ENCODE data around the gene GGNBP2. TPM values are rescaled to one million over a fixed set of nuclear protein-coding genes. Genes with fewer than 3 reads are reported as not detected.
"Not testable (repeated sequence)": the region's sequence is repeated elsewhere in the genome, so short reads cannot be mapped to it uniquely, and the experiment has no call there.

Gene GGNBP2
- total RNA-seq, 5 donors from 2014 or later (not counting 1 experiment from before 2014, with no cell fraction given), result 105 to 190 (median 111) TPM

GRCh38 chr17:36605028-36605427 lies 60.3 kb downstream of the GGNBP2 start:
- H3K4me3 Mint-ChIP-seq; CTCF ChIA-PET; H3K4me3 ChIP-seq (ENCODE audit: control insufficient read depth in 1 of 2, extremely low read depth in 1 of 2, low read length in 1 of 2); ATAC-seq (replicated peaks in 1 of 4); H3K9me3 Mint-ChIP-seq; DNase-seq; H3K36me3 Mint-ChIP-seq; H3K27me3 ChIP-seq (replicated peaks in 1 of 2; ENCODE audit: control insufficient read depth in 2 of 2, extremely low read depth in 1 of 2, insufficient read depth in 2 of 2, low read length in 1 of 2); H3K27me3 Mint-ChIP-seq; H3K27ac Mint-ChIP-seq; POLR2A ChIA-PET; H3K27ac ChIP-seq (ENCODE audit: low read length); H3K36me3 ChIP-seq (ENCODE audit: control insufficient read depth in 2 of 2, extremely low read depth in 1 of 2, insufficient read depth in 1 of 2, low read length in 1 of 2); H3K9me3 ChIP-seq: not testable (repeated sequence)
- H3K4me1 ChIP-seq (ENCODE audit: control insufficient read depth in 1 of 2, extremely low read depth in 1 of 2, insufficient read depth in 2 of 2, low read length in 2 of 2), result peaks cover 5 to 45% of the 10 kb centered on the region in 2 experiments
- peaks cover 50 to 55% (median 52%) of the 10 kb centered on the region in 3 donors for H3K4me1 Mint-ChIP-seq
- no CpG with 5 or more reads among the region's 5 CpGs for WGBS (ENCODE audit: insufficient coverage)

GRCh38 chr17:36608280-36608679 lies 63.6 kb downstream of the GGNBP2 start:
- peaks cover 4 to 5% of the 10 kb centered on the region in 2 donors for H3K36me3 ChIP-seq (ENCODE audit: control insufficient read depth in 2 of 2, extremely low read depth in 1 of 2, insufficient read depth in 1 of 2, low read length in 1 of 2)
- no peak overlapping the region for H3K27ac ChIP-seq (ENCODE audit: low read length)
- no peaks in the 10 kb centered on the region for H3K27me3 Mint-ChIP-seq
- no peak for DNase-seq
- peaks cover 5% of the 10 kb centered on the region for H3K36me3 Mint-ChIP-seq
- peaks cover 33 to 36% (median 33%) of the 10 kb centered on the region in 3 donors for H3K4me1 Mint-ChIP-seq
- H3K27me3 ChIP-seq (replicated peaks in 1 of 2; ENCODE audit: control insufficient read depth in 2 of 2, extremely low read depth in 1 of 2, insufficient read depth in 2 of 2, low read length in 1 of 2), result peaks cover 0 to 2% of the 10 kb centered on the region in 2 experiments
- peaks cover 0 to 21% of the 10 kb centered on the region in 2 experiments for H3K4me1 ChIP-seq (ENCODE audit: control insufficient read depth in 1 of 2, extremely low read depth in 1 of 2, insufficient read depth in 2 of 2, low read length in 2 of 2)
- no peak for ATAC-seq (replicated peaks in 1 of 4)
- no peaks in the 10 kb centered on the region for H3K9me3 Mint-ChIP-seq
- H3K9me3 ChIP-seq, result no peaks in the 10 kb centered on the region
- no peak overlapping the region for H3K4me3 ChIP-seq (ENCODE audit: control insufficient read depth in 1 of 2, extremely low read depth in 1 of 2, low read length in 1 of 2)
- H3K27ac Mint-ChIP-seq, result no peak overlapping the region
- WGBS (ENCODE audit: insufficient coverage), result 93% methylated on average over 7 of the region's 7 CpGs
- no peak overlapping the region for H3K4me3 Mint-ChIP-seq
- CTCF ChIA-PET, result no interaction called here
- POLR2A ChIA-PET, result no interaction called here

GRCh38 chr17:36608794-36609497 lies 64.2 kb downstream of the GGNBP2 start:
- POLR2A ChIA-PET, result no interaction called here
- peaks cover 4 to 5% of the 10 kb centered on the region in 2 donors for H3K36me3 ChIP-seq (ENCODE audit: control insufficient read depth in 2 of 2, extremely low read depth in 1 of 2, insufficient read depth in 1 of 2, low read length in 1 of 2)
- peaks cover 29 to 31% (median 29%) of the 10 kb centered on the region in 3 donors for H3K4me1 Mint-ChIP-seq
- ATAC-seq (replicated peaks in 1 of 4) (peak in 1 of 4 experiments; percentile 22), DNase-seq (peak in 1 of 35 experiments; percentile 10)
- no peak overlapping the region for H3K4me3 ChIP-seq (ENCODE audit: control insufficient read depth in 1 of 2, extremely low read depth in 1 of 2, low read length in 1 of 2)
- H3K9me3 ChIP-seq, result no peaks in the 10 kb centered on the region
- H3K36me3 Mint-ChIP-seq, result peaks cover 5% of the 10 kb centered on the region
- no peaks in the 10 kb centered on the region for H3K27me3 Mint-ChIP-seq
- peaks cover 0 to 4% of the 10 kb centered on the region in 2 experiments for H3K27me3 ChIP-seq (replicated peaks in 1 of 2; ENCODE audit: control insufficient read depth in 2 of 2, extremely low read depth in 1 of 2, insufficient read depth in 2 of 2, low read length in 1 of 2)
- H3K27ac Mint-ChIP-seq, result no peak overlapping the region
- H3K4me3 Mint-ChIP-seq, result no peak overlapping the region
- CTCF ChIA-PET, result no interaction called here
- no peak overlapping the region for H3K27ac ChIP-seq (ENCODE audit: low read length)
- peaks cover 0 to 16% of the 10 kb centered on the region in 2 experiments for H3K4me1 ChIP-seq (ENCODE audit: control insufficient read depth in 1 of 2, extremely low read depth in 1 of 2, insufficient read depth in 2 of 2, low read length in 2 of 2)
- WGBS (ENCODE audit: insufficient coverage), result 84% methylated on average over 19 of the region's 24 CpGs
- H3K9me3 Mint-ChIP-seq, result no peaks in the 10 kb centered on the region

GRCh38 chr17:36609498-36609862 lies 64.8 kb downstream of the GGNBP2 start:
- Mint-ChIP-seq H3K27me3 (no peaks in the 10 kb centered on the region), H3K4me1 (peaks cover 24 to 25% (median 24%) of the 10 kb centered on the region in 3 donors), H3K9me3 (no peaks in the 10 kb centered on the region), H3K27ac (no peak overlapping the region), H3K36me3 (peaks cover 5% of the 10 kb centered on the region), H3K4me3 (no peak overlapping the region)
- peaks cover 0 to 12% of the 10 kb centered on the region in 2 experiments for H3K4me1 ChIP-seq (ENCODE audit: control insufficient read depth in 1 of 2, extremely low read depth in 1 of 2, insufficient read depth in 2 of 2, low read length in 2 of 2)
- ATAC-seq (replicated peaks in 1 of 4) (no peak), DNase-seq (no peak)
- POLR2A ChIA-PET, result no interaction called here
- CTCF ChIA-PET, result no interaction called here
- peaks cover 0 to 6% of the 10 kb centered on the region in 2 experiments for H3K27me3 ChIP-seq (replicated peaks in 1 of 2; ENCODE audit: control insufficient read depth in 2 of 2, extremely low read depth in 1 of 2, insufficient read depth in 2 of 2, low read length in 1 of 2)
- WGBS (ENCODE audit: insufficient coverage), result 100% methylated on average over 2 of the region's 7 CpGs
- no peak overlapping the region for H3K4me3 ChIP-seq (ENCODE audit: control insufficient read depth in 1 of 2, extremely low read depth in 1 of 2, low read length in 1 of 2)
- H3K36me3 ChIP-seq (ENCODE audit: control insufficient read depth in 2 of 2, extremely low read depth in 1 of 2, insufficient read depth in 1 of 2, low read length in 1 of 2), result peaks cover 4 to 5% of the 10 kb centered on the region in 2 donors
- H3K27ac ChIP-seq (ENCODE audit: low read length), result no peak overlapping the region
- H3K9me3 ChIP-seq, result no peaks in the 10 kb centered on the region

- 100% methylated on average over 1 of the region's 6 CpGs for WGBS (ENCODE audit: insufficient coverage)
- CTCF ChIA-PET, result interaction anchor here in 1 of 2 donors (0.6 to 0.9 kb wide), 2 partner anchors 43 to 97 kb away, joined by 3 to 9 read pairs; no protein-coding TSS in a partner anchor
- Histone ChIP-seq H3K27me3 (replicated peaks in 1 of 2; ENCODE audit: control insufficient read depth in 2 of 2, extremely low read depth in 1 of 2, insufficient read depth in 2 of 2, low read length in 1 of 2) (peaks cover 0 to 9% of the 10 kb centered on the region in 2 experiments), H3K4me1 (ENCODE audit: control insufficient read depth in 1 of 2, extremely low read depth in 1 of 2, insufficient read depth in 2 of 2, low read length in 2 of 2) (peaks cover 0 to 12% of the 10 kb centered on the region in 2 experiments), H3K27ac (ENCODE audit: low read length) (no peak overlapping the region), H3K9me3 (no peaks in the 10 kb centered on the region), H3K4me3 (ENCODE audit: control insufficient read depth in 1 of 2, extremely low read depth in 1 of 2, low read length in 1 of 2) (no peak overlapping the region), H3K36me3 (ENCODE audit: control insufficient read depth in 2 of 2, extremely low read depth in 1 of 2, insufficient read depth in 1 of 2, low read length in 1 of 2) (peaks cover 4 to 5% of the 10 kb centered on the region in 2 donors)
- no peaks in the 10 kb centered on the region for H3K27me3 Mint-ChIP-seq
- POLR2A ChIA-PET, result no interaction called here
- peaks cover 15 to 18% (median 16%) of the 10 kb centered on the region in 3 donors for H3K4me1 Mint-ChIP-seq
- peaks cover 5% of the 10 kb centered on the region for H3K36me3 Mint-ChIP-seq
- H3K27ac Mint-ChIP-seq, result no peak overlapping the region
- DNase-seq (no peak), ATAC-seq (replicated peaks in 1 of 4) (no peak)
- H3K9me3 Mint-ChIP-seq, result no peaks in the 10 kb centered on the region
- H3K4me3 Mint-ChIP-seq, result no peak overlapping the region
Observed at GRCh38 chr17:36610474-36610873, 65.8 kb downstream of the GGNBP2 start.

GRCh38 chr17:36611345-36612072 lies 66.8 kb downstream of the GGNBP2 start:
- ChIA-PET CTCF (interaction anchor here (0.6 to 0.9 kb wide), 2 partner anchors 44 to 94 kb away, joined by 3 read pairs; no protein-coding TSS in a partner anchor), POLR2A (no interaction called here)

More at GRCh38 chr17:36611345-36612072, 66.8 kb downstream of the GGNBP2 start:
- ATAC-seq (replicated peaks in 1 of 4) (no peak), DNase-seq (no peak)
- no peak overlapping the region for H3K27ac ChIP-seq (ENCODE audit: low read length)
- H3K36me3 ChIP-seq (ENCODE audit: control insufficient read depth in 2 of 2, extremely low read depth in 1 of 2, insufficient read depth in 1 of 2, low read length in 1 of 2), result peaks cover 4 to 5% of the 10 kb centered on the region in 2 donors
- no peaks in the 10 kb centered on the region for H3K9me3 Mint-ChIP-seq
- no peak overlapping the region for H3K4me3 ChIP-seq (ENCODE audit: control insufficient read depth in 1 of 2, extremely low read depth in 1 of 2, low read length in 1 of 2)
- peaks cover 7 to 11% (median 9%) of the 10 kb centered on the region in 3 donors for H3K4me1 Mint-ChIP-seq
- 94% methylated on average over 2 of the region's 9 CpGs for WGBS (ENCODE audit: insufficient coverage)
- peaks cover 5% of the 10 kb centered on the region for H3K36me3 Mint-ChIP-seq
- peaks cover 0 to 13% of the 10 kb centered on the region in 2 experiments for H3K27me3 ChIP-seq (replicated peaks in 1 of 2; ENCODE audit: control insufficient read depth in 2 of 2, extremely low read depth in 1 of 2, insufficient read depth in 2 of 2, low read length in 1 of 2)
- H3K4me1 ChIP-seq (ENCODE audit: control insufficient read depth in 1 of 2, extremely low read depth in 1 of 2, insufficient read depth in 2 of 2, low read length in 2 of 2), result peaks cover 0 to 12% of the 10 kb centered on the region in 2 experiments
- H3K27ac Mint-ChIP-seq, result no peak overlapping the region
- H3K9me3 ChIP-seq, result no peaks in the 10 kb centered on the region
- no peaks in the 10 kb centered on the region for H3K27me3 Mint-ChIP-seq
- no peak overlapping the region for H3K4me3 Mint-ChIP-seq

All from T-cell (primary cell).